ENCODE data around the gene FAM98A. TPM values are rescaled to one million over a fixed set of nuclear protein-coding genes. Genes with fewer than 3 reads are reported as not detected.

The FAM98A gene
- total RNA-seq, 1 experiment from 2014 or later = 91.1 TPM

DNA sequence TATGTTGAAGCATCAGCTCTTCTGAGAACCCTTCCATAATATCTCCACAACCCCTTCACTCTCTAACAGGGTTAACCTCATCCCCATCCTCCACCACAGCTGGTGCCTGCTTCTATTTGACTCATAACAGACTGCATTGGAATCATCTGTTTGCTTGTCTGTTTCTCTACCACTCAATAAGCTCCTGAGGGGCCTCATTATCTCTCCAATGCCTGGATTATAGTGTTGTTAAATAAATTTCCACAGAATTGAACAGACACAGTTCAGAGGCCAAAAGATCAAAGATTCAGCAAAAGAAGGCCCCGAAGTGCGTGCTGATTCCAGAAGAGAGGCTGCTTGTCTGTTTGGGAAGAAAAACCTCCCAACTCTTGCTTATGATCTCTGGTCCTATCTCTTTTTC, 33.7 kb upstream of the FAM98A start:
- CTCF ChIA-PET = no interaction called here
- Mint-ChIP-seq H3K27ac (no peak overlapping the region), H3K27me3 (ENCODE audit: low read depth) (no peaks in the 10 kb centered on the region), H3K4me1 (peaks cover 8% of the 10 kb centered on the region), H3K9me3 (peaks cover 9% of the 10 kb centered on the region; the same call in 1 of the 2 replicates), H3K36me3 (peaks cover 28% of the 10 kb centered on the region), H3K4me3 (no peak overlapping the region)
- no peak for TF ChIP-seq ZMAT4 (CRISPR knock-in tag; IDR thresholded peaks at IDR 0.05)
- TF ChIP-seq, protein P1, sequence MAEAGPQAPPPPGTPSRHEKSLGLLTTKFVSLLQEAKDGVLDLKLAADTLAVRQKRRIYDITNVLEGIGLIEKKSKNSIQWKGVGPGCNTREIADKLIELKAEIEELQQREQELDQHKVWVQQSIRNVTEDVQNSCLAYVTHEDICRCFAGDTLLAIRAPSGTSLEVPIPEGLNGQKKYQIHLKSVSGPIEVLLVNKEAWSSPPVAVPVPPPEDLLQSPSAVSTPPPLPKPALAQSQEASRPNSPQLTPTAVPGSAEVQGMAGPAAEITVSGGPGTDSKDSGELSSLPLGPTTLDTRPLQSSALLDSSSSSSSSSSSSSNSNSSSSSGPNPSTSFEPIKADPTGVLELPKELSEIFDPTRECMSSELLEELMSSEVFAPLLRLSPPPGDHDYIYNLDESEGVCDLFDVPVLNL (CRISPR knock-in tag; IDR thresholded peaks at IDR 0.05; ENCODE audit: borderline replicate concordance, low read depth) = no peak
- TF ChIP-seq ETV6 (CRISPR knock-in tag; IDR thresholded peaks at IDR 0.05) = no peak
- TF ChIP-seq ZNF396 (CRISPR knock-in tag; IDR thresholded peaks at IDR 0.05; ENCODE audit: borderline replicate concordance) = no peak
- TF ChIP-seq ZNF317 (CRISPR knock-in tag; IDR thresholded peaks at IDR 0.05; ENCODE audit: borderline replicate concordance, low read depth) = no peak
- no peak for TF ChIP-seq NR3C1 (CRISPR knock-in tag; conservative IDR thresholded peaks at IDR 0.05; ENCODE audit: low read depth)
- TF ChIP-seq, protein P2, sequence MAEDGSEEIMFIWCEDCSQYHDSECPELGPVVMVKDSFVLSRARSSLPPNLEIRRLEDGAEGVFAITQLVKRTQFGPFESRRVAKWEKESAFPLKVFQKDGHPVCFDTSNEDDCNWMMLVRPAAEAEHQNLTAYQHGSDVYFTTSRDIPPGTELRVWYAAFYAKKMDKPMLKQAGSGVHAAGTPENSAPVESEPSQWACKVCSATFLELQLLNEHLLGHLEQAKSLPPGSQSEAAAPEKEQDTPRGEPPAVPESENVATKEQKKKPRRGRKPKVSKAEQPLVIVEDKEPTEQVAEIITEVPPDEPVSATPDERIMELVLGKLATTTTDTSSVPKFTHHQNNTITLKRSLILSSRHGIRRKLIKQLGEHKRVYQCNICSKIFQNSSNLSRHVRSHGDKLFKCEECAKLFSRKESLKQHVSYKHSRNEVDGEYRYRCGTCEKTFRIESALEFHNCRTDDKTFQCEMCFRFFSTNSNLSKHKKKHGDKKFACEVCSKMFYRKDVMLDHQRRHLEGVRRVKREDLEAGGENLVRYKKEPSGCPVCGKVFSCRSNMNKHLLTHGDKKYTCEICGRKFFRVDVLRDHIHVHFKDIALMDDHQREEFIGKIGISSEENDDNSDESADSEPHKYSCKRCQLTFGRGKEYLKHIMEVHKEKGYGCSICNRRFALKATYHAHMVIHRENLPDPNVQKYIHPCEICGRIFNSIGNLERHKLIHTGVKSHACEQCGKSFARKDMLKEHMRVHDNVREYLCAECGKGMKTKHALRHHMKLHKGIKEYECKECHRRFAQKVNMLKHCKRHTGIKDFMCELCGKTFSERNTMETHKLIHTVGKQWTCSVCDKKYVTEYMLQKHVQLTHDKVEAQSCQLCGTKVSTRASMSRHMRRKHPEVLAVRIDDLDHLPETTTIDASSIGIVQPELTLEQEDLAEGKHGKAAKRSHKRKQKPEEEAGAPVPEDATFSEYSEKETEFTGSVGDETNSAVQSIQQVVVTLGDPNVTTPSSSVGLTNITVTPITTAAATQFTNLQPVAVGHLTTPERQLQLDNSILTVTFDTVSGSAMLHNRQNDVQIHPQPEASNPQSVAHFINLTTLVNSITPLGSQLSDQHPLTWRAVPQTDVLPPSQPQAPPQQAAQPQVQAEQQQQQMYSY (CRISPR knock-in tag; IDR thresholded peaks at IDR 0.05) = no peak
- no peak for TF ChIP-seq PRRX2 (CRISPR knock-in tag; IDR thresholded peaks at IDR 0.05)
- TF ChIP-seq ZBTB43 (CRISPR knock-in tag; IDR thresholded peaks at IDR 0.05) = no peak
- TF ChIP-seq ESRRA (CRISPR knock-in tag; IDR thresholded peaks at IDR 0.05; ENCODE audit: borderline replicate concordance) = no peak
- no peak for TF ChIP-seq NFE2L1 (CRISPR knock-in tag; IDR thresholded peaks at IDR 0.05)
- no peak for TF ChIP-seq OVOL2 (CRISPR knock-in tag; IDR thresholded peaks at IDR 0.05; ENCODE audit: borderline replicate concordance)
- no peak for TF ChIP-seq ZNF416 (CRISPR knock-in tag; IDR thresholded peaks at IDR 0.05)
- TF ChIP-seq, protein P3, sequence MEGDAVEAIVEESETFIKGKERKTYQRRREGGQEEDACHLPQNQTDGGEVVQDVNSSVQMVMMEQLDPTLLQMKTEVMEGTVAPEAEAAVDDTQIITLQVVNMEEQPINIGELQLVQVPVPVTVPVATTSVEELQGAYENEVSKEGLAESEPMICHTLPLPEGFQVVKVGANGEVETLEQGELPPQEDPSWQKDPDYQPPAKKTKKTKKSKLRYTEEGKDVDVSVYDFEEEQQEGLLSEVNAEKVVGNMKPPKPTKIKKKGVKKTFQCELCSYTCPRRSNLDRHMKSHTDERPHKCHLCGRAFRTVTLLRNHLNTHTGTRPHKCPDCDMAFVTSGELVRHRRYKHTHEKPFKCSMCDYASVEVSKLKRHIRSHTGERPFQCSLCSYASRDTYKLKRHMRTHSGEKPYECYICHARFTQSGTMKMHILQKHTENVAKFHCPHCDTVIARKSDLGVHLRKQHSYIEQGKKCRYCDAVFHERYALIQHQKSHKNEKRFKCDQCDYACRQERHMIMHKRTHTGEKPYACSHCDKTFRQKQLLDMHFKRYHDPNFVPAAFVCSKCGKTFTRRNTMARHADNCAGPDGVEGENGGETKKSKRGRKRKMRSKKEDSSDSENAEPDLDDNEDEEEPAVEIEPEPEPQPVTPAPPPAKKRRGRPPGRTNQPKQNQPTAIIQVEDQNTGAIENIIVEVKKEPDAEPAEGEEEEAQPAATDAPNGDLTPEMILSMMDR (IDR thresholded peaks at IDR 0.05) = no peak
- no peak for DNase-seq (ENCODE audit: low spot score)
- no peak for ATAC-seq
- POLR2A ChIA-PET = no interaction called here

DNA sequence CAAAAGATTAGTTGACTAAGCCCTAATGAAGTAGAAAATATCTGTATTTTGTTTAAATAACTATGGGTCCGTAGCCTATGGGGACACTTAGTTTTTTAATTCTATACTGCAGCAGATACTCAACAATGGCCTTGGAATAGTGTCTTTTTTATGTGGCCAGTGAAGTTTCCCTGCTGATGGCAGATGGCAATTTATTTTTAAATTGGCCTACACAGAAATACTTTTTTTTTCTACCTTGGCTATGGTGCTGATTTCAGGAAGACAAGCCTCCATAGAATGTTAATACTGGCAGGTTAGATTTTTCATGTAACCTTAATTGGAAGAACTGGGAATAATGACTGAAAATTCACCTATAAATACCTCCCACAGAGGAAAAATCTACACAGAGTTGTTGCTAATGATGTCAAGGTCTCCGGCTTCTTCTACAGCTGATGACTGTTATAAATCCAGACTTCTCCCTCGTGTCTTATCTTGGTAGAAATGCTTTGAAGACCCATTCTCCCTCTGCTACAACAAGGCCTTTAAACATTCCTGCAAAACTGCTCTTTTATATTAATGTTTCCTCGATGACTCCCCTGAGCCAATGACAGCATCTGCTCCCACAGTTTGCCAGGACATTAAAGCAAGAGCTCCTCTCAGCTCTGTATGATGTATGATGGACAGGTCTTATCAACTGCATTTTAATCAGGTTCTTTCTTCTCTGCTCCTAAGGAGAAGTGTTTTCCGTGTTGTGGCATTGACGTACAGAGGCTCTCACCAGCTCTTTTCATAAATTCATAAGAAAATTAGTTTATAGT, 29.1 kb upstream of the FAM98A start:
- CTCF ChIA-PET = no interaction called here
- H3K36me3 Mint-ChIP-seq = peaks cover 15% of the 10 kb centered on the region
- H3K4me3 Mint-ChIP-seq = no peak overlapping the region
- POLR2A ChIA-PET = no interaction called here
- H3K4me1 Mint-ChIP-seq = peaks cover 12% of the 10 kb centered on the region
- ATAC-seq (no peak), DNase-seq (ENCODE audit: low spot score) (no peak)
- peaks cover 9% of the 10 kb centered on the region; the same call in 1 of the 2 replicates for H3K9me3 Mint-ChIP-seq
- no peak for TF ChIP-seq TEAD1 (CRISPR knock-in tag; IDR thresholded peaks at IDR 0.05)
- TF ChIP-seq SMAD3 (CRISPR knock-in tag; IDR thresholded peaks at IDR 0.05; ENCODE audit: borderline replicate concordance) = no peak
- TF ChIP-seq, protein P4, sequence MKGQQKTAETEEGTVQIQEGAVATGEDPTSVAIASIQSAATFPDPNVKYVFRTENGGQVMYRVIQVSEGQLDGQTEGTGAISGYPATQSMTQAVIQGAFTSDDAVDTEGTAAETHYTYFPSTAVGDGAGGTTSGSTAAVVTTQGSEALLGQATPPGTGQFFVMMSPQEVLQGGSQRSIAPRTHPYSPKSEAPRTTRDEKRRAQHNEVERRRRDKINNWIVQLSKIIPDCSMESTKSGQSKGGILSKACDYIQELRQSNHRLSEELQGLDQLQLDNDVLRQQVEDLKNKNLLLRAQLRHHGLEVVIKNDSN (CRISPR knock-in tag; IDR thresholded peaks at IDR 0.05) = no peak
- no peak for TF ChIP-seq MAX (CRISPR knock-in tag; IDR thresholded peaks at IDR 0.05)
- TF ChIP-seq NFE2L1 (CRISPR knock-in tag; IDR thresholded peaks at IDR 0.05) = no peak
- TF ChIP-seq, protein P5, sequence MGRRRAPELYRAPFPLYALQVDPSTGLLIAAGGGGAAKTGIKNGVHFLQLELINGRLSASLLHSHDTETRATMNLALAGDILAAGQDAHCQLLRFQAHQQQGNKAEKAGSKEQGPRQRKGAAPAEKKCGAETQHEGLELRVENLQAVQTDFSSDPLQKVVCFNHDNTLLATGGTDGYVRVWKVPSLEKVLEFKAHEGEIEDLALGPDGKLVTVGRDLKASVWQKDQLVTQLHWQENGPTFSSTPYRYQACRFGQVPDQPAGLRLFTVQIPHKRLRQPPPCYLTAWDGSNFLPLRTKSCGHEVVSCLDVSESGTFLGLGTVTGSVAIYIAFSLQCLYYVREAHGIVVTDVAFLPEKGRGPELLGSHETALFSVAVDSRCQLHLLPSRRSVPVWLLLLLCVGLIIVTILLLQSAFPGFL (CRISPR knock-in tag; IDR thresholded peaks at IDR 0.05; ENCODE audit: borderline replicate concordance) = no peak
- TF ChIP-seq TEAD4 (CRISPR knock-in tag; IDR thresholded peaks at IDR 0.05) = no peak
- TF ChIP-seq CDX4 (CRISPR knock-in tag; IDR thresholded peaks at IDR 0.05; ENCODE audit: borderline replicate concordance) = no peak
- no peak for TF ChIP-seq CBFB (CRISPR knock-in tag; IDR thresholded peaks at IDR 0.05; ENCODE audit: low read depth)
- TF ChIP-seq ETV6 (CRISPR knock-in tag; IDR thresholded peaks at IDR 0.05) = no peak
- no peaks in the 10 kb centered on the region for H3K27me3 Mint-ChIP-seq (ENCODE audit: low read depth)
- H3K27ac Mint-ChIP-seq = no peak overlapping the region

All from WTC11 (cell line).